A549 (cell line): Measurements from ENCODE around the gene NEUROD4. TPM values are rescaled to one million over a fixed set of nuclear protein-coding genes. Genes with fewer than 3 reads are reported as not detected.

Experiments used
- ATAC-seq, 2 experiments: fragments of 200-7000 bp in 1 of 2; fragments of >200 bp in 1 of 2; cut with Nextera tagmentation in 1 of 2; cut with Tn5 transposase in 1 of 2; 3 replicates each; pipeline versions ENCODE4 v1.8.0 to v1.9.1; 2018 to 2020; ENCODE audit warnings: mild to moderate bottlenecking in 1 of 2, moderate library complexity in 1 of 2
- CTCF ChIA-PET: fragments of 300-600 bp; sonication (Branson Sonifier 250); formaldehyde crosslinking; extraction: SDS; loops from one replicate; lab custom pipeline; 2021; ENCODE audit warnings: antibody characterized with exemption, inconsistent platforms; lab: Yijun Ruan, JAX
- POLR2A ChIA-PET: fragments of 350-600 bp; formaldehyde crosslinking; extraction: SDS; loops from one replicate; lab custom pipeline; 2021; ENCODE audit warnings: antibody characterized with exemption, inconsistent platforms; lab: Yijun Ruan, JAX
- DNase-seq, 2 experiments: peaks; one replicate each; pipeline versions ENCODE4 v3.0.0 to v3.0.0-alpha.2; 2011 to 2016; ENCODE audit warnings: low read depth in 1 of 2, low spot score in 1 of 2
- FAIRE-seq: peaks from 2 replicates; lab custom pipeline; 2011; peaks lifted over from hg19 to GRCh38; lab: Jason Lieb, UNC
- H3K27ac ChIP-seq, 2 experiments: fragments of >200 bp; sonication (Bioruptor Twin); formaldehyde crosslinking; 3 replicates each; pipeline ENCODE4 v1.5.1; 2016 to 2017
- H3K4me1 ChIP-seq: fragments of >200 bp; sonication (Bioruptor Twin); formaldehyde crosslinking; 3 replicates; pipeline ENCODE4 v1.6.1; 2016
- H3K4me2 ChIP-seq: fragments of >200 bp; sonication (Bioruptor Twin); formaldehyde crosslinking; 3 replicates; pipeline ENCODE4 v1.6.1; 2016
- H3K4me3 ChIP-seq: fragments of >200 bp; sonication (Bioruptor Twin); formaldehyde crosslinking; 3 replicates; pipeline ENCODE4 v1.5.1; 2016
- H3K9me3 ChIP-seq: fragments of >200 bp; sonication (Bioruptor Twin); formaldehyde crosslinking; 3 replicates; pipeline ENCODE4 v1.6.1; 2016
- BHLHE40 ChIP-seq: IDR thresholded peaks from 2 replicates; pipeline ENCODE4 v1.6.1; 2012; ENCODE audit warnings: low read depth, low read length, inconsistent platforms
- CEBPB ChIP-seq, 2 experiments: fragments of >200 bp in 1 of 2; sonication (Bioruptor Twin) in 1 of 2; formaldehyde crosslinking in 1 of 2; IDR thresholded peaks; 2 replicates each; pipeline ENCODE4 v1.6.1; 2012 to 2016
- CTCF ChIP-seq: fragments of >200 bp; sonication (Bioruptor Twin); formaldehyde crosslinking; IDR thresholded peaks from 3 replicates; pipeline ENCODE4 v1.5.1; 2016
- EHMT2 ChIP-seq: fragments of 200-600 bp; sonication (generic); IDR thresholded peaks from 2 replicates; pipeline ENCODE4 v1.6.1; 2016; ENCODE audit warnings: antibody characterized with exemption, low read depth, mild to moderate bottlenecking, moderate library complexity
- EP300 ChIP-seq, 2 experiments: fragments of >200 bp; sonication (Bioruptor Twin); formaldehyde crosslinking; IDR thresholded peaks; 2 replicates in 1 of 2; 3 replicates in 1 of 2; pipeline ENCODE4 v1.6.1; 2016 to 2017
- ESRRA ChIP-seq: fragments of 150-350 bp; IDR thresholded peaks from 2 replicates; pipeline ENCODE4 v1.6.1; 2014; ENCODE audit warnings: mild to moderate bottlenecking, low read length, borderline replicate concordance
- GATA3 ChIP-seq: IDR thresholded peaks from 2 replicates; pipeline ENCODE4 v1.6.1; 2012; ENCODE audit warnings: borderline replicate concordance
- HEYL ChIP-seq: fragments of 250-450 bp; sonication (Bioruptor Pico); IDR thresholded peaks from 2 replicates; pipeline ENCODE4 v1.8.0; 2021; ENCODE audit warnings: mild to moderate bottlenecking, moderate library complexity
- HOXB13 ChIP-seq: fragments of 250-450 bp; sonication (Bioruptor Pico); IDR thresholded peaks from 2 replicates; pipeline ENCODE4 v1.5.0; 2020; ENCODE audit warnings: low read depth, mild to moderate bottlenecking, moderate library complexity
- JUN ChIP-seq, 2 experiments: fragments of >200 bp; sonication (Bioruptor Twin); formaldehyde crosslinking; IDR thresholded peaks; 2 replicates in 1 of 2; 3 replicates in 1 of 2; pipeline ENCODE4 v1.6.1; 2016 to 2017
- NFE2L2 ChIP-seq: fragments of 150-350 bp; conservative IDR thresholded peaks from 2 replicates; pipeline ENCODE4 v1.6.1; 2014; ENCODE audit warnings: low read length
- NR3C1 ChIP-seq: fragments of >200 bp; sonication (Bioruptor Twin); formaldehyde crosslinking; IDR thresholded peaks from 3 replicates; pipeline ENCODE4 v1.6.1; 2017
- PBX3 ChIP-seq: IDR thresholded peaks from 2 replicates; pipeline ENCODE4 v1.6.1; 2012
- POLR2AphosphoS2 ChIP-seq: conservative IDR thresholded peaks from 2 replicates; pipeline ENCODE4 v1.6.1; 2012; ENCODE audit warnings: low read length, improper control_type of control experiment, inconsistent platforms
- RARB ChIP-seq: fragments of 250-450 bp; sonication (Bioruptor Pico); IDR thresholded peaks from 2 replicates; pipeline ENCODE4 v1.8.0; 2021; ENCODE audit warnings: mild to moderate bottlenecking, moderate library complexity
- RCOR1 ChIP-seq: fragments of 150-350 bp; IDR thresholded peaks from 2 replicates; pipeline ENCODE4 v1.6.1; 2014; ENCODE audit warnings: antibody characterized with exemption, low read length, low read depth
- REST ChIP-seq: fragments of 200-600 bp; sonication (generic); IDR thresholded peaks from 2 replicates; pipeline ENCODE4 v1.6.1; 2016; ENCODE audit warnings: antibody characterized with exemption, mild to moderate bottlenecking, moderate library complexity
- RNF2 ChIP-seq: fragments of 200-600 bp; sonication (generic); IDR thresholded peaks from 2 replicates; pipeline ENCODE4 v1.6.1; 2016; ENCODE audit warnings: low read depth, mild to moderate bottlenecking, antibody characterized with exemption, moderate library complexity, borderline replicate concordance
- SMC3 ChIP-seq: fragments of >200 bp; sonication (Bioruptor Twin); formaldehyde crosslinking; IDR thresholded peaks from 3 replicates; pipeline ENCODE4 v1.6.1; 2018; ENCODE audit warnings: inconsistent platforms
- TFCP2L1 ChIP-seq: fragments of 250-450 bp; sonication (Bioruptor Pico); IDR thresholded peaks from 2 replicates; pipeline ENCODE4 v1.5.0; 2021; ENCODE audit warnings: mild to moderate bottlenecking
- ZC3H11A ChIP-seq: fragments of 450-650 bp; IDR thresholded peaks from 2 replicates; pipeline ENCODE4 v1.6.1; 2014; ENCODE audit warnings: antibody characterized with exemption, mild to moderate bottlenecking
- ZNF302 ChIP-seq: fragments of 250-450 bp; sonication (Bioruptor Pico); IDR thresholded peaks from 2 replicates; pipeline ENCODE4 v1.9.0; 2021; ENCODE audit warnings: inconsistent platforms, mild to moderate bottlenecking, moderate library complexity
- ZSCAN20 ChIP-seq: fragments of 250-450 bp; sonication (Bioruptor Pico); IDR thresholded peaks from 2 replicates; pipeline ENCODE4 v1.8.0; 2022; ENCODE audit warnings: mild to moderate bottlenecking, moderate library complexity
- WGBS: methylation state at CpG from one replicate; pipeline ENCODE4 v1.1.6; 2017; ENCODE audit errors: missing lambda C conversion rate; 5-methylcytosine and 5-hydroxymethylcytosine counted together
- polyA plus RNA-seq, 4 experiments: library from polyadenylated mRNA; depleted of rRNA in 3 of 4; stranded (reverse); fragments of >200 nt; fragmentation: RNase III in 1 of 4; extraction: RNeasy Plus Mini Kit Qiagen cat#74134 plus additional on column Dnase treatment in 1 of 4; gene quantifications; 2 replicates in 3 of 4; 3 replicates in 1 of 4; pipeline ENCODE4 v1.2.3, GENCODE V29; 2011 to 2017
- TF ChIP-seq, protein P1 (sequence below): IDR thresholded peaks from 2 replicates; pipeline ENCODE4 v1.6.1; 2012
- TF ChIP-seq, protein P2 (sequence below): fragments of 450-650 bp; IDR thresholded peaks from 2 replicates; pipeline ENCODE4 v1.6.1; 2014; ENCODE audit warnings: antibody characterized with exemption

Gene NEUROD4
- polyA plus RNA-seq, 2 of the 4 experiments (the other 2 are of a cell fraction) = not detected

DNA sequence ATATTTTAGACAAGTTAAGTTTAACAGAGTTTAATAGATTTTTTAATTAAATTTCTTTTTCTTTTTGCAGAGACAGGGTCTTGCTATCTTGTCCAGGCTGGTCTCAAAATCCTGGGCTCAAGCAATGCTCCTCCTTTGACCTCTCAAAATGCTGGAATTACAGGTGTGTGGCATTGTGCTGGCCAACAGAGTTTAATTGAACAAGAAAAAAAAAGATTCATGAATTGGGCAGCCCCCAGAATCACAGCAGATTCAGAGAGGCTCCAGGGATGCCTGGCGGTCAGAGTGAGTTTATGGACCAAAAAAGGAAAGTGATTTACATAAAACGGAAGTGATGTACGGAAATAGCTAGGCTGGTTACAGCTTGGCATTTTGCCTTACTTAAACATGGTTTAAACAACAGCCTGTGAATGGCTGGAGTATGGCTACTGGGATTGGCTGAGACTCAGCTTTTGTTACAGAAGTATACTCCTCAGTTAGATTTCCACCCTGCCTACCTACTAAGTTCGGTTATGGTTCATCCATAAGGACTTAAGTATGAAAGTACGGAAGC is 20.7 kb upstream of the NEUROD4 start:
- ChIA-PET CTCF (interaction anchor here (9.3 kb wide), 1 partner anchor 72 kb away, joined by 268 read pairs; no protein-coding TSS in a partner anchor), POLR2A (no interaction called here)
- no peak for ATAC-seq
- TF ChIP-seq HEYL (CRISPR knock-in tag) (no peak), ESRRA (no peak), EHMT2 (no peak), EP300 (IDR thresholded peaks at IDR 0.05) (no peak), RNF2 (no peak), NFE2L2 (no peak), JUN (IDR thresholded peaks at IDR 0.05) (no peak), RCOR1 (no peak), PBX3 (no peak), SMC3 (no peak)
- no peaks in the 10 kb centered on the region for H3K9me3 ChIP-seq
- H3K4me2 ChIP-seq = no peak overlapping the region
- no peak overlapping the region for H3K4me3 ChIP-seq
- no peak for FAIRE-seq
- 6% methylated on average over 5 of the region's 5 CpGs for WGBS
- no peak overlapping the region for H3K27ac ChIP-seq
- H3K4me1 ChIP-seq = no peaks in the 10 kb centered on the region
- no peak for DNase-seq

DNA sequence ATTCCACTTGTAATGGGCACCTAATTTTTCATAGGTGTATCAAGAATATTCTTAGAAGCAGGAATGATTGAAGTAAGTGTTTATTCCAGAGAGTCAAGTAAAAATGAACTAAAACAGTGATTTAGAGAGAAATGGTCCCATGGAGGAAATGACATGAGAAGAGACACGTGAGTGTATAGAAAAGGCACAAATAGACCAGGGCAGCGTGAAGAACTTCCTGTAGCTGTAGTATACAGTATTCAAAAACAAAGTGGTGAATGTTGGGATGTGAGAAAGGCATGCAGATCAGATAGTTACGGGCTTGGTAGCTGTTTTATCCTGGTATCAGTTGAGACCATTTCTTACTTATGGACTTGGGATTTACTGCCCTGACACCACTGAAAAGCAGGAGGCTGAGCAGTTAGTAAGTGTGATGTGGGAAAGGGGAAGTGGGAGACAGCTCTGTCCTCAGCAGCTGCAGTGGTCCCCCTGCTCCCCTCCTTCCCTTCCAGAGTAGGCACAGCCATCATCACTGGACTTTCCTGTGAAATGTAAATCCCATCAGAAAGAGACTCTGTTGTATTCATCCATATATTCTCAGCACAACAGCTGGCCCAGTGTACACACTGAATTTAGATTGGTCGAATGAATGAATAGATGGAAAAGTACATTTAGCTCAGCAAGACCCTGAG is 18.4 kb upstream of the NEUROD4 start:
- no peak for FAIRE-seq
- no peak for TF ChIP-seq BHLHE40
- TF ChIP-seq NR3C1 = no peak
- TF ChIP-seq RARB = no peak
- TF ChIP-seq, protein P1, sequence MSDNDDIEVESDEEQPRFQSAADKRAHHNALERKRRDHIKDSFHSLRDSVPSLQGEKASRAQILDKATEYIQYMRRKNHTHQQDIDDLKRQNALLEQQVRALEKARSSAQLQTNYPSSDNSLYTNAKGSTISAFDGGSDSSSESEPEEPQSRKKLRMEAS = no peak
- no peak for TF ChIP-seq REST
- no peak for TF ChIP-seq HOXB13 (CRISPR knock-in tag)
- TF ChIP-seq TFCP2L1 (CRISPR knock-in tag) = no peak
- TF ChIP-seq GATA3 = no peak
- TF ChIP-seq, all 56 proteins: peak for 0
- no peak for ATAC-seq
- H3K9me3 ChIP-seq = no peaks in the 10 kb centered on the region
- H3K4me3 ChIP-seq = no peak overlapping the region
- H3K27ac ChIP-seq = no peak overlapping the region
- no peak for DNase-seq
- POLR2A ChIA-PET = no interaction called here
- WGBS = under 1% methylated on average over 4 of the region's 4 CpGs
- H3K4me2 ChIP-seq = no peak overlapping the region
- CTCF ChIA-PET = interaction anchor here (0.9 to 3.7 kb wide), 3 partner anchors 8 to 655 kb away, joined by 3 to 13 read pairs (median 5); no protein-coding TSS in a partner anchor
- H3K4me1 ChIP-seq = no peaks in the 10 kb centered on the region

DNA sequence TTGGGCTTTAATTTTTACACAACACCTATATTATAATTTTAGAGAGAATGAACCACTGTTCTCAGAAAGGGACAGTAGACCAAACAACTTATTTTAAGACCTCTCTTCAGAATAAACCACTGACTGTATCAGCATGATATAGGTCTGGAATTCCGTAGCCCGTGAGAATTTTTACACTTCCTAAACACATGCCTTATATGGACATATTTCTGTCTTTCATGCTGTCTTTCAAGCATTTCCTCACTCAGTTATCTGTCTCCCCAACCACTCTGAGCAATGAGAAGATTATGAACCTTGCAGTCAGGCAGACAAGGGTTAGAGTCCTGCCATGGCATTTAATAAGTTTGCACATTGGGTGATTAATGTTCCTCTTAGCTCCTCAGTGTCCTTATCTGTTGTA is 17.4 kb upstream of the NEUROD4 start:
- Histone ChIP-seq H3K4me1 (no peaks in the 10 kb centered on the region), H3K4me2 (no peak overlapping the region), H3K9me3 (no peaks in the 10 kb centered on the region), H3K27ac (no peak overlapping the region), H3K4me3 (no peak overlapping the region)
- 5% methylated on average over 2 of the region's 2 CpGs for WGBS
- DNase-seq = no peak
- TF ChIP-seq EHMT2 (no peak), ZC3H11A (no peak), CTCF (no peak), ZSCAN20 (CRISPR knock-in tag) (no peak), ZNF302 (CRISPR knock-in tag) (no peak), POLR2AphosphoS2 (no peak), CEBPB (IDR thresholded peaks at IDR 0.05) (no peak)
- TF ChIP-seq, protein P2, sequence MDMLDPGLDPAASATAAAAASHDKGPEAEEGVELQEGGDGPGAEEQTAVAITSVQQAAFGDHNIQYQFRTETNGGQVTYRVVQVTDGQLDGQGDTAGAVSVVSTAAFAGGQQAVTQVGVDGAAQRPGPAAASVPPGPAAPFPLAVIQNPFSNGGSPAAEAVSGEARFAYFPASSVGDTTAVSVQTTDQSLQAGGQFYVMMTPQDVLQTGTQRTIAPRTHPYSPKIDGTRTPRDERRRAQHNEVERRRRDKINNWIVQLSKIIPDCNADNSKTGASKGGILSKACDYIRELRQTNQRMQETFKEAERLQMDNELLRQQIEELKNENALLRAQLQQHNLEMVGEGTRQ = no peak
- no peak for ATAC-seq
- FAIRE-seq = no peak
- CTCF ChIA-PET = interaction anchor here (1.0 to 3.7 kb wide), 4 partner anchors 9 to 253 kb away, joined by 3 to 14 read pairs (median 8); no protein-coding TSS in a partner anchor
- POLR2A ChIA-PET = no interaction called here
